ENCODE measurements around the gene APOBEC2.

- no peak for TF ChIP-seq POLR2AphosphoS5 (IDR thresholded peaks at IDR 0.05)
- no peak for TF ChIP-seq POLR2A (IDR thresholded peaks at IDR 0.05)
- TF ChIP-seq, protein P1, sequence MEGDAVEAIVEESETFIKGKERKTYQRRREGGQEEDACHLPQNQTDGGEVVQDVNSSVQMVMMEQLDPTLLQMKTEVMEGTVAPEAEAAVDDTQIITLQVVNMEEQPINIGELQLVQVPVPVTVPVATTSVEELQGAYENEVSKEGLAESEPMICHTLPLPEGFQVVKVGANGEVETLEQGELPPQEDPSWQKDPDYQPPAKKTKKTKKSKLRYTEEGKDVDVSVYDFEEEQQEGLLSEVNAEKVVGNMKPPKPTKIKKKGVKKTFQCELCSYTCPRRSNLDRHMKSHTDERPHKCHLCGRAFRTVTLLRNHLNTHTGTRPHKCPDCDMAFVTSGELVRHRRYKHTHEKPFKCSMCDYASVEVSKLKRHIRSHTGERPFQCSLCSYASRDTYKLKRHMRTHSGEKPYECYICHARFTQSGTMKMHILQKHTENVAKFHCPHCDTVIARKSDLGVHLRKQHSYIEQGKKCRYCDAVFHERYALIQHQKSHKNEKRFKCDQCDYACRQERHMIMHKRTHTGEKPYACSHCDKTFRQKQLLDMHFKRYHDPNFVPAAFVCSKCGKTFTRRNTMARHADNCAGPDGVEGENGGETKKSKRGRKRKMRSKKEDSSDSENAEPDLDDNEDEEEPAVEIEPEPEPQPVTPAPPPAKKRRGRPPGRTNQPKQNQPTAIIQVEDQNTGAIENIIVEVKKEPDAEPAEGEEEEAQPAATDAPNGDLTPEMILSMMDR (IDR thresholded peaks at IDR 0.05) = no peak
Measured at GRCh38 chr6:41032830-41033229, 20.2 kb upstream of the APOBEC2 start.

Measured in stomach (tissue), 4 donors.